Peyer's patch (tissue), 4 donors: Measurements from ENCODE around the gene ETF1. TPM values are rescaled to one million over a fixed set of nuclear protein-coding genes. Genes with fewer than 3 reads are reported as not detected.

Experiments used
- DNase-seq, 3 donors: peaks; one replicate each; pipeline ENCODE4 v3.0.0-alpha.2; 2017 to 2019
- H3K27ac ChIP-seq, 4 donors: fragments of 200-600 bp; sonication (generic); one replicate each; pipeline ENCODE4 v1.5.1; 2016 to 2019
- H3K27me3 ChIP-seq, 2 donors: fragments of 200-600 bp; sonication (generic); one replicate each; pipeline ENCODE4 v1.5.1; 2019
- H3K36me3 ChIP-seq, 3 donors: fragments of 200-600 bp; sonication (generic); one replicate each; pipeline ENCODE4 v1.5.1; 2016 to 2019
- H3K4me1 ChIP-seq, 4 donors: fragments of 200-600 bp; sonication (generic); one replicate each; pipeline ENCODE4 v1.5.1; 2016 to 2019
- H3K4me3 ChIP-seq, 4 donors: fragments of 200-600 bp; sonication (generic); 1 replicate in 3 of 4; 2 replicates in 1 of 4; pipeline ENCODE4 v1.5.1; 2016 to 2019; ENCODE audit warnings: mild to moderate bottlenecking in 1 of 4
- H3K9me3 ChIP-seq, 4 donors: fragments of 200-600 bp; sonication (generic); one replicate each; pipeline ENCODE4 v1.5.1; 2016 to 2019; ENCODE audit warnings: mild to moderate bottlenecking in 1 of 4
- POLR2A ChIP-seq, 2 donors: fragments of 450-650 bp; IDR thresholded peaks; one replicate each; pipeline ENCODE4 v1.5.1; 2017; ENCODE audit warnings: antibody characterized with exemption in 2 of 2, mild to moderate bottlenecking in 2 of 2, moderate library complexity in 2 of 2
- total RNA-seq, 4 donors: library from RNA; depleted of rRNA; stranded (reverse); fragments of >200 nt; gene quantifications; one replicate each; pipeline ENCODE4 v1.1.0, GENCODE V29; 2016
- TF ChIP-seq, protein P1 (sequence below), 6 experiments: fragments of 450-650 bp in 4 of 6; fragments of 200-600 bp in 2 of 6; sonication (generic) in 1 of 6; IDR thresholded peaks; one replicate each; pipeline ENCODE4 v1.5.1; 2017 to 2019; ENCODE audit warnings: antibody characterized with exemption in 6 of 6, mild to moderate bottlenecking in 3 of 6, moderate library complexity in 1 of 6

The ETF1 gene
- total RNA-seq, 4 donors from 2014 or later = 33.3 to 75.1 (median 39.3) TPM

DNA sequence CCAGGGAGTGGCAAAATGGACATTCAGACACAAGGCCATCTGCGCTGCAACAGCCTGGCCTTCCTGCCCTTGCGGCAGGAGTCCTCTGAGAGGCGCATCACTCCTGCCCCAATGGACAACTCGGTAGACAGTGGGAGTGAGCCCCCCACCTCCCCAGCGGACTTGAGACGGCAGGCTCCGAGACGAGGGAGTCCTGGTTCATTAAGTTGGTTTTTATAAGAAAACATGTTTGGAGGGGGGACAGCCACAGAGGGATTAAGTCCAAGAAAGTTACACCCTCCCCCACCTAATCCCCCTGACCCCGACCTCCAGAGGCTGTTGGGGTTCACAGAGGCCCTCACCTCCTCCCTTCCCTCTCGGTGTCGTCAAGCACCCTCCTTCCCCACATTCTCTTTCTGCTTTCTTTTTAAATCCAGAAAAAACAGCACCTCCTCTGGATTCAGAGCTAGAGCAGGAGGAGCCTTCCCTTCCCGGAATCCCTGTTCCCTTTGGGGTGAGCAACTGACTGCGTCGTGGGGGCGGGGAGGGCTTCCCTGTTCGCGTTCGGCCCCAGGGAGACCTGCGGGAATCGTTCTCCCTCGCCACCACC is 79.5 kb downstream of the ETF1 start:
- DNase-seq = no peak

DNA sequence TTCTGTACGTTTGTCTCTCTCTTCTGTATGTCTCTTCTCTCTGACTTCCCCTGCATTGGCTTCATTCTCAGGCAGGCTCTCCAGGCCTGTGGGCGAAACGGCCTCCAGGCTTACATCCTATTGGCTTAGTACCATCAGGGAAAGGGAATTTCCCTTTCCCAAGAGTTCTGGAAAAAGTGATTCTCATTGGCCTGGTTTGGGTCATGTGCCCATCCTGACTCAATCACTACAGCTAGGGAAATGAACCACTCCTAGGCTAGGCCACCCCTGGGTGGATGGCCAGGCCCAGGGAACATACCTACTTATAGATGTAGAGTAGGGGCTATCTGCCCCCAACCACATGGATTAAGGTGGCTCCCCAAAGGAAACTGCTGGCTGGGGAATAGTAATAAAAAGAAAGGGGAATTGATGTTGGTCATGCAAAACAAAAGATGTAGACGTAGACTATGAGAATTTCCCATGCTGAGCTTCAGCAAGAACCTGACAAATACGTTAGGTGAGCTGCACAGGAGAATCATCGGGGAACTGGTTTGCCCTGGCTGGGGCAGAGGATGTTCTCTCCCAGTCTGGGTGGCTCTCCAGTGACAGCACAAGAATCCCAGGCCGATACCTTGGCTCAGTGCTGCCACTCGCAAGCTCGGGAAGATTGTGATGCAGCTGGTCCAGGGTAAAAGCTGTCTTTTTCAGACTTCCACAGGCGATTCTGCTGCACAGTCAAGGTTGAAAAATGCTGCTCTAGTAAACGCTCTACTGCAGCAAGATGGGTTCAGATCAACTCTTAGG is 81.5 kb downstream of the ETF1 start:
- no peak for DNase-seq
- Histone ChIP-seq H3K4me3 (no peak overlapping the region), H3K9me3 (no peaks in the 10 kb centered on the region), H3K27me3 (no peaks in the 10 kb centered on the region), H3K36me3 (no peaks in the 10 kb centered on the region), H3K27ac (no peak overlapping the region), H3K4me1 (peaks cover 0 to 27% (median 20%) of the 10 kb centered on the region in 4 donors)
- TF ChIP-seq POLR2A (IDR thresholded peaks at IDR 0.05) = no peak
- TF ChIP-seq, protein P1, sequence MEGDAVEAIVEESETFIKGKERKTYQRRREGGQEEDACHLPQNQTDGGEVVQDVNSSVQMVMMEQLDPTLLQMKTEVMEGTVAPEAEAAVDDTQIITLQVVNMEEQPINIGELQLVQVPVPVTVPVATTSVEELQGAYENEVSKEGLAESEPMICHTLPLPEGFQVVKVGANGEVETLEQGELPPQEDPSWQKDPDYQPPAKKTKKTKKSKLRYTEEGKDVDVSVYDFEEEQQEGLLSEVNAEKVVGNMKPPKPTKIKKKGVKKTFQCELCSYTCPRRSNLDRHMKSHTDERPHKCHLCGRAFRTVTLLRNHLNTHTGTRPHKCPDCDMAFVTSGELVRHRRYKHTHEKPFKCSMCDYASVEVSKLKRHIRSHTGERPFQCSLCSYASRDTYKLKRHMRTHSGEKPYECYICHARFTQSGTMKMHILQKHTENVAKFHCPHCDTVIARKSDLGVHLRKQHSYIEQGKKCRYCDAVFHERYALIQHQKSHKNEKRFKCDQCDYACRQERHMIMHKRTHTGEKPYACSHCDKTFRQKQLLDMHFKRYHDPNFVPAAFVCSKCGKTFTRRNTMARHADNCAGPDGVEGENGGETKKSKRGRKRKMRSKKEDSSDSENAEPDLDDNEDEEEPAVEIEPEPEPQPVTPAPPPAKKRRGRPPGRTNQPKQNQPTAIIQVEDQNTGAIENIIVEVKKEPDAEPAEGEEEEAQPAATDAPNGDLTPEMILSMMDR (IDR thresholded peaks at IDR 0.05) = no peak

More for the DNA sequence above, 79.5 kb downstream of the ETF1 start:
- no peaks in the 10 kb centered on the region for H3K36me3 ChIP-seq
- no peak for TF ChIP-seq POLR2A (IDR thresholded peaks at IDR 0.05)
- TF ChIP-seq, protein P1 (IDR thresholded peaks at IDR 0.05) = peak in 3 of 6 experiments; percentile 18 to 44 (median 26)
- H3K4me1 ChIP-seq = peaks cover 0 to 40% (median 19%) of the 10 kb centered on the region in 4 donors
- H3K27me3 ChIP-seq = no peaks in the 10 kb centered on the region
- H3K4me3 ChIP-seq = peak overlapping the region; percentile 78 to 93 (median 88)
- no peaks in the 10 kb centered on the region for H3K9me3 ChIP-seq
- H3K27ac ChIP-seq = peak overlapping the region; percentile 95 to 99 (median 96)

DNA sequence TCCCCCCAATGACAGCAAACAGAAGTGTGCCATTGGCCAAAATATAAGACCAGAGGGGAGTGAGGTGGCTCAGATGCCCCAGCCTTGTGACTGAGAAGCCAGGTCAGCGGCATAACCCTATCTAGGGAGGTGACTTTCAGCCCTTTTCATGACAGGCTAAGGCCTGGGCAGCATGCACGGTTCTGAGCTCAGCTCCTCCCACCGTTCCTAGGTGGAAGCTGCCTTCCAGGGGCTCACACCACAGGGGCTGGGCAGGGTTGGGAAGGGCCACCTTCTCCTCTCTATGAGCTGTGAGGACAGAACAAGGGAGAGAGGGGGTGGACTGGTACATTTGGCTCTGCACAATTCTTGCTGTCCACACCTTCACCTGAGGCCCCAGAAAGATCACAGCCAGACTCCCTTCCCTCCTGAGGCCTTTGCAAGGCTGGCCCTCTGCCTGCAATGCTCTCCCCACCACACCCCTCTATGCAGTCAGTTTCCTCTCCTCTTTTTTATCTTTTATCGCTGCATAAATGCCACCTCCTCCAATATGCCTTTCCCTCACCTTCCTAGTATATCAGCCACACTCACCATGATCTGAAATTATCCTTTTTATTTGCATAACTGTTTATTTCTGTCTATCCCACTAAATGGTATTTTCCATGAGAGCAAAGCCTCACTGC is 82.9 kb downstream of the ETF1 start:
- DNase-seq = no peak

DNA sequence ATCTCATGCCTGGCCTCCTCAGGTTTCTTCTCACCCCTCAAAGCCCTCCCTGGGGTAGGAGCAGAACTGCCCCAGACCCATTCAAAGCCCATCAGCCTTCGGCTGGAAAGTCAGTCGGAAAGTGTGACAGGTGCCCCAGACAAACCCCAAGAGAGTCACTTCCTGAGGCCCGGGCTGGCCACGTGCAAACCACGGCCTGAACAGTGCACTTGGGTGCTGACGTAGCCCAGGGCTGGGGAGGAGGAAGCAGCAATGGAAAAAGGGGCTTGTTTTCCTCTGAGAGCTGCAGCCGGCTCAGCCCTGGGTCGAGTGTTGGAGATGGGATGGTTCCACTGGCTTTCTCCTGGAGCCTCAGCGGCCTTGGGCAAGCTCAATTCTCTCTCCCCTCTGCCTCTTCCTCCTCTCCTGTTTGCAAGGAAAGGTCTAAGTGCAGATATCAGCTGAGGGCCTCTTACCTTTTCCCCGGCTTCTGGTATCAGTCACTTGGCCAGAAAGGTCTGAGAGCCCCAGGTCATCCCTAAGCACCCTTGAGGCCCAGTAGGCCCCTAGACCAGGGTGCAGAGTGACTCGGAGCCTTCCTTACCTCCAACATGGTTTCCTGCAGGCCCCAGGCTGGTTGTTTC is 83.6 kb downstream of the ETF1 start:
- H3K36me3 ChIP-seq = no peaks in the 10 kb centered on the region
- no peaks in the 10 kb centered on the region for H3K27me3 ChIP-seq
- TF ChIP-seq, protein P1 (IDR thresholded peaks at IDR 0.05) = no peak
- TF ChIP-seq POLR2A (IDR thresholded peaks at IDR 0.05) = no peak
- peak; percentile 59 to 93 (median 88) for DNase-seq
- H3K4me1 ChIP-seq = peaks cover 0 to 18% (median 16%) of the 10 kb centered on the region in 4 donors
- peak overlapping the region; percentile 8 to 71 (median 52) for H3K27ac ChIP-seq
- H3K4me3 ChIP-seq = no peak overlapping the region
- H3K9me3 ChIP-seq = no peaks in the 10 kb centered on the region

More for the DNA sequence above, 82.9 kb downstream of the ETF1 start:
- Histone ChIP-seq H3K27ac (peak overlapping the region in 3 of 4 donors; percentile 33 to 71 (median 70)), H3K36me3 (no peaks in the 10 kb centered on the region), H3K4me1 (peaks cover 0 to 18% (median 16%) of the 10 kb centered on the region in 4 donors), H3K9me3 (no peaks in the 10 kb centered on the region), H3K27me3 (no peaks in the 10 kb centered on the region), H3K4me3 (no peak overlapping the region)
- TF ChIP-seq, protein P1 (IDR thresholded peaks at IDR 0.05) = no peak
- no peak for TF ChIP-seq POLR2A (IDR thresholded peaks at IDR 0.05)

DNA sequence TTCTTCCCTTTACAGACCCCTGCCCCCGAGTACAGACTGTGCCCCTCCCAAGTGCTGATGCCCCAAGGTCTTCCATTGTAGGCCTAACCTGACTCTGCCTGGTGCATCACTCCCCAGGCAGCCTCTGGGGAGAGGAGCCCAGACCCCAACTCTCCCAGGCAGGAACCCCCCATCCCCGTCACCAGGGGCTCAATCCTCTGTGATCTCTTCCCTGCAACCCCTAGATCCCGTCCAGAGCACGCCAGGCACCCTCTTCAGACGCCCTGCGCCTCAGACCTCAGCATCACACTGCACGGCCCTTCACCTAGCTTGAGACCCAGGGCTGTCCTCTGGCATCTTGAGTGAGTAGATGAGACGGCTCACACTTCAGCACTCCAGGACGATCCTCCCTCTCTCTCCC is 84.2 kb downstream of the ETF1 start:
- H3K4me3 ChIP-seq = no peak overlapping the region
- peak overlapping the region; percentile 8 to 71 (median 39) for H3K27ac ChIP-seq
- no peaks in the 10 kb centered on the region for H3K36me3 ChIP-seq
- H3K27me3 ChIP-seq = no peaks in the 10 kb centered on the region
- peaks cover 0 to 18% (median 16%) of the 10 kb centered on the region in 4 donors for H3K4me1 ChIP-seq
- TF ChIP-seq, protein P1 (IDR thresholded peaks at IDR 0.05) = no peak
- no peak for TF ChIP-seq POLR2A (IDR thresholded peaks at IDR 0.05)
- no peaks in the 10 kb centered on the region for H3K9me3 ChIP-seq
- DNase-seq = no peak
